ENCODE measurements around the gene GAN.

- no peak for TF ChIP-seq CTCF (conservative IDR thresholded peaks at IDR 0.05; ENCODE audit: low read depth, low read length)
- no peak for TF ChIP-seq EZH2 (IDR thresholded peaks at IDR 0.05; ENCODE audit: low read length, unreplicated experiment)
- TF ChIP-seq EZH2phosphoT487 (IDR thresholded peaks at IDR 0.05; ENCODE audit: borderline replicate concordance, low read length): no peak
These were observed 105.0 kb downstream of the GAN start for GRCh38 chr16:81419806-81420205.
